ENCODE results near the gene SRRM3.
"Not testable (repeated sequence)": the region's sequence is repeated elsewhere in the genome, so short reads cannot be mapped to it uniquely, and the experiment has no call there.

The SRRM3 gene

DNA sequence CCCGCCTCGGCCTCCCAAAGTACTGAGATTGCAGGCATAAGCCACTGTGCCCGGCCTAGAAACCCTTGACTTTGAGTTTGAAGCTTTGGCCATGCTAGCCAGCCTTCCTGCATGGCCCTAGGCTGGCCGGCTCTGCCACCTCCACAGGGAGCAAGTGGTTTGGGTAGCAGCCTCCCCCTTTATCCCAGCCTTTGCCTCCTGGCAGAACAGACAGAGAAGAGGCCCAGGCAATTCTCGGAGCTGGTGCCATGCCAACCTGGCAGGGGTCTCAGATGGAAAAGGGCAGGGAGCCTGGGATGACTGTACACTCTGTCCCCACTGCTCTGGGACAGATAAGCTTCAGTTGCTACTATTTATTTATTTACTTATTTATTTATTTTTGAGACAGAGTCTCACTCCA, 39.4 kb downstream of the SRRM3 start:
- Mint-ChIP-seq H3K4me1 (peaks cover 21% of the 10 kb centered on the region), H3K4me3 (no peak overlapping the region), H3K27me3 (ENCODE audit: low read depth, poor library complexity) (peaks cover 24% of the 10 kb centered on the region), H3K36me3 (ENCODE audit: low read depth) (no peaks in the 10 kb centered on the region), H3K27ac (no peak overlapping the region), H3K9me3 (peaks cover 5% of the 10 kb centered on the region)
- TF ChIP-seq, protein P1, sequence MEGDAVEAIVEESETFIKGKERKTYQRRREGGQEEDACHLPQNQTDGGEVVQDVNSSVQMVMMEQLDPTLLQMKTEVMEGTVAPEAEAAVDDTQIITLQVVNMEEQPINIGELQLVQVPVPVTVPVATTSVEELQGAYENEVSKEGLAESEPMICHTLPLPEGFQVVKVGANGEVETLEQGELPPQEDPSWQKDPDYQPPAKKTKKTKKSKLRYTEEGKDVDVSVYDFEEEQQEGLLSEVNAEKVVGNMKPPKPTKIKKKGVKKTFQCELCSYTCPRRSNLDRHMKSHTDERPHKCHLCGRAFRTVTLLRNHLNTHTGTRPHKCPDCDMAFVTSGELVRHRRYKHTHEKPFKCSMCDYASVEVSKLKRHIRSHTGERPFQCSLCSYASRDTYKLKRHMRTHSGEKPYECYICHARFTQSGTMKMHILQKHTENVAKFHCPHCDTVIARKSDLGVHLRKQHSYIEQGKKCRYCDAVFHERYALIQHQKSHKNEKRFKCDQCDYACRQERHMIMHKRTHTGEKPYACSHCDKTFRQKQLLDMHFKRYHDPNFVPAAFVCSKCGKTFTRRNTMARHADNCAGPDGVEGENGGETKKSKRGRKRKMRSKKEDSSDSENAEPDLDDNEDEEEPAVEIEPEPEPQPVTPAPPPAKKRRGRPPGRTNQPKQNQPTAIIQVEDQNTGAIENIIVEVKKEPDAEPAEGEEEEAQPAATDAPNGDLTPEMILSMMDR (IDR thresholded peaks at IDR 0.05): no peak
- no peak for DNase-seq

DNA sequence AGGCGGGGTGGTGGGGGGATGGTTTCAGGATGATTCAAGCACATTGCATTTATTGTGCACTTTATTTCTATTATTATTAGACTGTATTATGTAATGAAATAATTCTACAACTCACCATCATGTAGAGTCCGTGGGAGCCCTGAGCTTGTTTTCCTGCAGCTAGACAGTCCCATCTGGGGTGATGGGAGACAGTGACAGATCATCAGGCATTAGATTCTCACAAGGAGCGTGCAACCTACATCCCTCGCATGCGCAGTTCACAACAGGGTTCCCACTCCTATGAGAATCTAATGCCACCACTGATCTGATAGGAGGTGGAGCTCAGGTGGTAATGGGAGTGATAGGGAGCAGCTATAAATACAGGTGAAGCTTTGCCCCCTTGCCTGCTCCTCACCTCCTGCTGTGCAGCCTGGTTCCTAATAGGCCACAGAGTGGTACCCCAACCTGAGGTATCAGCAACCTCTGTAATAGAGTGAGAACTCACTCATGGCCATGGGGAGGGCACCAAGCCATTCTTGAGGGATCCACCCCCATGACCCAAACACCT, 40.9 kb downstream of the SRRM3 start:
- not testable (repeated sequence) for DNase-seq; H3K9me3 Mint-ChIP-seq; H3K27ac Mint-ChIP-seq; H3K36me3 Mint-ChIP-seq (ENCODE audit: low read depth); H3K4me3 Mint-ChIP-seq
- Mint-ChIP-seq H3K4me1 (peaks cover 12% of the 10 kb centered on the region), H3K27me3 (ENCODE audit: low read depth, poor library complexity) (peaks cover 14% of the 10 kb centered on the region)

DNA sequence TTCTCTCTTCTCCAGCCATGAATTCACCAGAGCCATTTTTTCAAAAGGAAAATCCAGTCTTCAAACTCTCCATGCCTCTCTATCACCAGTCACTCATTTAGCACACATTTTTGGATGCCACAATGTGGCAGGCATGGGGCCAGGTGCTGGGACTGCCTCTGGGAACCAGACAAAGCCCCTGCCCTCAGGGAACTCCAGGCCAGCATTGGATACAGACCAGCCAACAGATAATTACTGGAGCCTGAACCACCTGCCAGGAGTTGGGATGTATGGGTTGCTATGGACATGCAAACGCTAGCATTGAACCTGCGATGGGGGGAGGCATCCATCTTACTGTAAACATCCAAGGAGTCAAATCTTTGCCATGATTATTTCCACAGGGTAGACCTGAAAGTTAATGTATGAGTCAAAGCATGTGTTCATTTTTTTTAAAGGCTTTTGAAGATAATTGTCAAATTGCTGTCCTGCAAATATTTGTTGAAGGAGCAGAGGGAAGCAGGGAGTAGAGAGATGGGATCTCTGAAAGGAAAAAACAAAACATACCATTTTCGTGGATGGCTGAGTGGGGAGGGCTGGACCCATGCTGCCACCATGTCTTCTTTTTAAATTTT, 43.2 kb downstream of the SRRM3 start:
- peaks cover 5% of the 10 kb centered on the region for H3K9me3 Mint-ChIP-seq
- H3K4me3 Mint-ChIP-seq: no peak overlapping the region
- H3K36me3 Mint-ChIP-seq (ENCODE audit: low read depth): no peaks in the 10 kb centered on the region
- DNase-seq: no peak
- TF ChIP-seq, protein P1 (IDR thresholded peaks at IDR 0.05): no peak
- H3K27me3 Mint-ChIP-seq (ENCODE audit: low read depth, poor library complexity): peaks cover 15% of the 10 kb centered on the region
- H3K4me1 Mint-ChIP-seq: no peaks in the 10 kb centered on the region
- no peak overlapping the region for H3K27ac Mint-ChIP-seq

DNA sequence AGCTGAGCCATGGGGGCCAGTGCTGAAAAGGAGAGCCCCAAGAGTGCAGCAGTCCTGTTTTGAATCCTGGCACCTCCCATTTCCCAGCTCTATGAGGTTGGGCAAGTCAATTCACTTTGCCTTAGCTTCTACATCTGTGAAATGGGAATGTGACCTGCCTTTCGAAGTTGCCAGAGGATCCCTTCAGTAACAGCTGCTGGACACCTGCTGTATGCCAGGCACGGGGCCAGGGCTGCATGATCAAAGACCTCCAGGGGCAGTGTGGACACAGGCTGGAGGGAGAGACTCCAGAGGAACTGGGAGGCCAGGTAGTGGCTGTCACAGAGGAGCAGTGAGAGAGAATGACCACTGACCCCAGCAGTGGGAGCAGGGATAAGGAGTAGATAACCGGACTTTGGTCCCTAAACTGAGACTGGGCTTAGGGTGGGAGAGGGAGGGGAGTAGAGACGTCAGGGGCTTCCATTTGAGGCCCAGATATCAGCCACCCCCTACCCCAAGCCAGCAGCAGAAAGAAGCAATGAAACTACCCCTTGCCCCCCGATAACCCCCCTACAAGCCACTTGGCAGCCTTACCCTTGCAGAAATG, 45.2 kb downstream of the SRRM3 start:
- H3K36me3 Mint-ChIP-seq (ENCODE audit: low read depth): no peaks in the 10 kb centered on the region
- H3K4me1 Mint-ChIP-seq: peaks cover 9% of the 10 kb centered on the region
- H3K9me3 Mint-ChIP-seq: peaks cover 3% of the 10 kb centered on the region

DNA sequence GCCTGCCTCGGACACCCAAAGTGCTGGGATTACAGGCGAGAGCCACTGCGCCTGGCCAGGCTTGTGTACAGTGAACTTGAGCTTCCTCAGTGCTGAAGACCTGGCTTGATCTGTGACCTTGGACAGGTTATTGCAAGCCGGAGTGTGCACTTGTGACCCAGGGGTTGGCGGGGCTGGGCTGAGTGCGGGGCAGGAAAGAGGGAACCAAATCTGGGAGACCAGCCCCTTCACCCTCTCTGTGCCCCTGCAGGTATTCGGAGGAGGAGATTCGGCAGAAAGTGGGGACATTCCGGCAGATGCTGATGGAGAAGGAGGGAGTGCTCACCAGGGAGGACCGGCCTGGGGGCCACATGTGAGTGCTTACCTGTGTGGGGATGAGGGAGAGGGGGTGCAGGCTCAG, 46.2 kb downstream of the SRRM3 start:
- no peak overlapping the region for H3K4me3 Mint-ChIP-seq
- H3K27me3 Mint-ChIP-seq (ENCODE audit: low read depth, poor library complexity): peaks cover 15% of the 10 kb centered on the region
- peaks cover 9% of the 10 kb centered on the region for H3K4me1 Mint-ChIP-seq
- no peaks in the 10 kb centered on the region for H3K36me3 Mint-ChIP-seq (ENCODE audit: low read depth)
- no peak overlapping the region for H3K27ac Mint-ChIP-seq
- TF ChIP-seq, protein P1 (IDR thresholded peaks at IDR 0.05): no peak
- DNase-seq: no peak
- no peaks in the 10 kb centered on the region for H3K9me3 Mint-ChIP-seq

More for the DNA sequence above, 45.2 kb downstream of the SRRM3 start:
- Mint-ChIP-seq H3K27me3 (ENCODE audit: low read depth, poor library complexity) (peaks cover 15% of the 10 kb centered on the region), H3K4me3 (no peak overlapping the region), H3K27ac (no peak overlapping the region)
- DNase-seq: no peak
- TF ChIP-seq, protein P1 (IDR thresholded peaks at IDR 0.05): no peak

DNA sequence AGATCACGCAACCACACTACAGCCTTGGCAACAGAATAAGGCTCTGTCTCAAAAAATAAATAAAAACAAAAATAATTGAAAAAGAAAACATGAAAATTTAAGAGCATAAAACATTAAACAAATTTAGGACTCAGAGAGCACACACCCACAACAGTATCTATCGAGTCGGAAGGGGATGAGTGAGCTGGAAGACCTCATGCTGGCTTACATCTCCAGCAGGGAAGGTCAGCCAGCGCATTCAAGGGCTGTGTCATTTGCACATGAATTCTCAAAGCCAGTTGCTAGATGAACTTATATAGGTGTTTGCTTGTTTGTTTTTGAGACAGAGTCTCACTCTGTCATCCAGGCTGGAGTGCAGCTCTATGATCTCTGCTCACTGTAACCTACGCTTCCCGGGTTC, 50.3 kb downstream of the SRRM3 start:
- Mint-ChIP-seq H3K9me3 (no peaks in the 10 kb centered on the region), H3K4me3 (no peak overlapping the region)

More for the DNA sequence above, 50.3 kb downstream of the SRRM3 start:
- Mint-ChIP-seq H3K4me1 (peaks cover 13% of the 10 kb centered on the region), H3K27ac (no peak overlapping the region), H3K36me3 (ENCODE audit: low read depth) (no peaks in the 10 kb centered on the region), H3K27me3 (ENCODE audit: low read depth, poor library complexity) (peaks cover 12% of the 10 kb centered on the region)
- TF ChIP-seq, protein P1 (IDR thresholded peaks at IDR 0.05): no peak
- no peak for DNase-seq

Data from nephron progenitor cell (in vitro differentiated cells).